ENCODE measurements around the gene PKP2.

The PKP2 gene

GRCh38 chr12:32811686-32812392, 84.7 kb downstream of the PKP2 start:
- DNase-seq: no peak

- DNase-seq: peak in 2 of 51 donors; percentile 0 to 4
Observed at GRCh38 chr12:32809846-32810245, 86.7 kb downstream of the PKP2 start.

GRCh38 chr12:32809196-32809595, 87.4 kb downstream of the PKP2 start:
- no peak for DNase-seq

GRCh38 chr12:32804301-32804700, 92.3 kb downstream of the PKP2 start:
- no peak for DNase-seq

GRCh38 chr12:32801269-32801980, 95.2 kb downstream of the PKP2 start:
- no peak for DNase-seq

- DNase-seq: no peak
Observed at GRCh38 chr12:32794281-32794680, 102.3 kb downstream of the PKP2 start.

- DNase-seq: no peak
Observed at GRCh38 chr12:32789916-32790315, 106.7 kb downstream of the PKP2 start.

- DNase-seq: no peak
Observed at GRCh38 chr12:32789446-32789845, 107.1 kb downstream of the PKP2 start.

GRCh38 chr12:32788405-32788804, 108.2 kb downstream of the PKP2 start:
- no peak for DNase-seq

GRCh38 chr12:32785557-32785956, 111.0 kb downstream of the PKP2 start:
- DNase-seq: no peak

GRCh38 chr12:32783029-32783428, 113.5 kb downstream of the PKP2 start:
- no peak for DNase-seq

GRCh38 chr12:32780071-32780470, 116.5 kb downstream of the PKP2 start:
- DNase-seq: no peak

- no peak for DNase-seq
Observed at GRCh38 chr12:32777691-32778175, 118.8 kb downstream of the PKP2 start.

GRCh38 chr12:32777159-32777558, 119.4 kb downstream of the PKP2 start:
- no peak for DNase-seq

GRCh38 chr12:32776258-32776657, 120.3 kb downstream of the PKP2 start:
- no peak for DNase-seq

- DNase-seq: no peak
Observed at GRCh38 chr12:32773691-32774090, 122.9 kb downstream of the PKP2 start.

- no peak for DNase-seq
Observed at GRCh38 chr12:32770141-32770540, 126.4 kb downstream of the PKP2 start.

- DNase-seq: no peak
Observed at GRCh38 chr12:32768518-32768917, 128.1 kb downstream of the PKP2 start.

- DNase-seq: no peak
Observed at GRCh38 chr12:32765906-32766305, 130.7 kb downstream of the PKP2 start.

GRCh38 chr12:32761716-32762115, 134.9 kb downstream of the PKP2 start:
- DNase-seq: no peak

GRCh38 chr12:32757157-32757556, 139.4 kb downstream of the PKP2 start:
- DNase-seq: no peak

- DNase-seq: peak in 1 of 51 donors; percentile 44
Observed at GRCh38 chr12:32756476-32757066, 140.0 kb downstream of the PKP2 start.
